ENCODE results near the gene ATXN2.

ATXN2 gene

DNA sequence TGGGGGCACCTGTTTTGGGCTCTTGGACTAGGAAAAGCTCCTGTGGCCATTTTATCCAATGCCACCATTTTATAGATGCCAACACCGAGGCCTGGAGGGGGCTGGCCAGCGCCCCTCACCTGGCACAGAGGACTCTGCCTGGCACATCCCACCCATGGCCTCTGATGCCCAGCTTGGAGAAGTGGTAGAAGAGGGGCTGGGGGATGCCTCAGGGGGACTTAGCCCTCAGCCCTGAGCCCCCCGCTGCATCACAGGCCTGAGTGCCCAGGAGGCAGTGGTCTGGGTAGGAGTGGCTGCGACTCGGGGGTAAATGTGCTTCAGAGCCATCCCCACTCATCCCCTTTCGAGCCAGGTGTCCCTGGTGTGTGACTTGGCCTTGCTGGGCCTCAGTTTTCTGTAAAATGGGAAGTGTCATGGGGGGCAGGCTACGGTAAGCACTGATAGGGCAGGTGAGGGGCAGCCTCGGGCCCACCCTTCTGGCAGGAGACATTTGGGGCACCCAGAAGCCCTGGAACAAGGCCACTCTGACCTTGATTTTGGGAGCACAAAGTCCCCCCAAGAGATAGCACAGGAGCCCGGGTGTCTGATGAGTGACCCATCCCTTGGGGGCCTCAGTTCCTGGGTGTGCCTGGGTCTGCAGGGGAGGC lies 170.9 kb downstream of the ATXN2 start:
- Histone ChIP-seq H2AFZ (ENCODE audit: low read length) (no peak overlapping the region), H3K4me1 (ENCODE audit: insufficient read depth, low read length, severe bottlenecking) (no peaks in the 10 kb centered on the region), H3K9ac (ENCODE audit: low read length) (no peak overlapping the region), H3K9me3 (ENCODE audit: low read length) (no peaks in the 10 kb centered on the region), H3K36me3 (ENCODE audit: insufficient read depth, low read length) (no peaks in the 10 kb centered on the region; the same call in 1 of the 2 replicates), H3K79me2 (ENCODE audit: insufficient read depth, low read length) (no peaks in the 10 kb centered on the region), H3K4me2 (ENCODE audit: low read length) (no peak overlapping the region), H3F3A (ENCODE audit: insufficient read depth, low read length) (no peaks in the 10 kb centered on the region), H3K4me3 (ENCODE audit: low read depth, low read length, poor library complexity, severe bottlenecking) (no peak overlapping the region), H3K9me2 (ENCODE audit: low read depth, low read length) (no peaks in the 10 kb centered on the region), H3K27ac (ENCODE audit: low read depth, low read length, poor library complexity, severe bottlenecking) (no peak overlapping the region), H3K27me3 (ENCODE audit: insufficient read depth, low read length) (no peaks in the 10 kb centered on the region), H4K20me1 (ENCODE audit: insufficient read depth, low read length) (no peaks in the 10 kb centered on the region)
- TF ChIP-seq, protein P1, sequence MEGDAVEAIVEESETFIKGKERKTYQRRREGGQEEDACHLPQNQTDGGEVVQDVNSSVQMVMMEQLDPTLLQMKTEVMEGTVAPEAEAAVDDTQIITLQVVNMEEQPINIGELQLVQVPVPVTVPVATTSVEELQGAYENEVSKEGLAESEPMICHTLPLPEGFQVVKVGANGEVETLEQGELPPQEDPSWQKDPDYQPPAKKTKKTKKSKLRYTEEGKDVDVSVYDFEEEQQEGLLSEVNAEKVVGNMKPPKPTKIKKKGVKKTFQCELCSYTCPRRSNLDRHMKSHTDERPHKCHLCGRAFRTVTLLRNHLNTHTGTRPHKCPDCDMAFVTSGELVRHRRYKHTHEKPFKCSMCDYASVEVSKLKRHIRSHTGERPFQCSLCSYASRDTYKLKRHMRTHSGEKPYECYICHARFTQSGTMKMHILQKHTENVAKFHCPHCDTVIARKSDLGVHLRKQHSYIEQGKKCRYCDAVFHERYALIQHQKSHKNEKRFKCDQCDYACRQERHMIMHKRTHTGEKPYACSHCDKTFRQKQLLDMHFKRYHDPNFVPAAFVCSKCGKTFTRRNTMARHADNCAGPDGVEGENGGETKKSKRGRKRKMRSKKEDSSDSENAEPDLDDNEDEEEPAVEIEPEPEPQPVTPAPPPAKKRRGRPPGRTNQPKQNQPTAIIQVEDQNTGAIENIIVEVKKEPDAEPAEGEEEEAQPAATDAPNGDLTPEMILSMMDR (IDR thresholded peaks at IDR 0.05; ENCODE audit: low read length) = no peak
- TF ChIP-seq EZH2 (IDR thresholded peaks at IDR 0.05; ENCODE audit: borderline replicate concordance, low read length) = no peak

DNA sequence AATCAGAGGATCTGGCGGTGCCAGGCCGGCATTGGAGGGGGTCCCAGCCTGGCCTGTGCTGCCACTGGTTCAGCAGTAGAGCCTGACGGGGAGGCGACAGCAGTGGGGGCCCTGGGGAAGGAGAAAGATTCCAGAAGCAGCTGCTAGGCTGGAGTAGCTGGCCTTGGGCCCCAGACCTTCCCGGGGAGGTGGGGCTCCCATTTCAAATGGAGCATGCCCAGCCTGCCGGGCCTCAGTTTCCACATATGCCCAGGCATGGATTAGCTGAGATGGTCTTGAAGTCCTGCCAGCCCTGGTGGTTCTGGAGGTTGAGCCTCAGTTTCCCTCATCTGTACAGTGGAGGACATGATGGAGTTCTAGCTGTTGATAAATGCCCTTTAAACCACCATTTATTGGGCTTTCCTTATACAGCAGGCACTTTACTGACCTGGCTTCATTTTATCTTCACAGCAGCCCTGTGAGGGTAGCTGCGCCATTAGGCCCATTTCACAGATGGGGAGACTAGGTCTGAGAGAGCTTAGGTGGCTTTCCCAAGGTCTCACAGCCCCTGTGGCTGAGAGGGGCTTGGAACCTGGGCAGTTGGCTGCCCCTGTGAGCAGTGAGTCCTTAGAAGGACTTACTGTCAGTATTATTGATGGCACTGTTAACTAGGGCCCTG lies 171.6 kb downstream of the ATXN2 start:
- H3K79me2 ChIP-seq (ENCODE audit: insufficient read depth, low read length) = no peaks in the 10 kb centered on the region
- no peak overlapping the region for H3K27ac ChIP-seq (ENCODE audit: low read depth, low read length, poor library complexity, severe bottlenecking)
- no peak overlapping the region for H3K4me2 ChIP-seq (ENCODE audit: low read length)
- TF ChIP-seq, protein P1 (IDR thresholded peaks at IDR 0.05; ENCODE audit: low read length) = no peak
- no peak for TF ChIP-seq EZH2 (IDR thresholded peaks at IDR 0.05; ENCODE audit: borderline replicate concordance, low read length)
- no peaks in the 10 kb centered on the region; the same call in 1 of the 2 replicates for H3K36me3 ChIP-seq (ENCODE audit: insufficient read depth, low read length)
- no peak overlapping the region for H3K9ac ChIP-seq (ENCODE audit: low read length)
- H3K9me3 ChIP-seq (ENCODE audit: low read length) = no peaks in the 10 kb centered on the region
- no peaks in the 10 kb centered on the region for H3K4me1 ChIP-seq (ENCODE audit: insufficient read depth, low read length, severe bottlenecking)
- H2AFZ ChIP-seq (ENCODE audit: low read length) = no peak overlapping the region
- H3F3A ChIP-seq (ENCODE audit: insufficient read depth, low read length) = no peaks in the 10 kb centered on the region
- no peaks in the 10 kb centered on the region for H3K9me2 ChIP-seq (ENCODE audit: low read depth, low read length)
- H3K27me3 ChIP-seq (ENCODE audit: insufficient read depth, low read length) = no peaks in the 10 kb centered on the region
- no peaks in the 10 kb centered on the region for H4K20me1 ChIP-seq (ENCODE audit: insufficient read depth, low read length)
- H3K4me3 ChIP-seq (ENCODE audit: low read depth, low read length, poor library complexity, severe bottlenecking) = no peak overlapping the region

DNA sequence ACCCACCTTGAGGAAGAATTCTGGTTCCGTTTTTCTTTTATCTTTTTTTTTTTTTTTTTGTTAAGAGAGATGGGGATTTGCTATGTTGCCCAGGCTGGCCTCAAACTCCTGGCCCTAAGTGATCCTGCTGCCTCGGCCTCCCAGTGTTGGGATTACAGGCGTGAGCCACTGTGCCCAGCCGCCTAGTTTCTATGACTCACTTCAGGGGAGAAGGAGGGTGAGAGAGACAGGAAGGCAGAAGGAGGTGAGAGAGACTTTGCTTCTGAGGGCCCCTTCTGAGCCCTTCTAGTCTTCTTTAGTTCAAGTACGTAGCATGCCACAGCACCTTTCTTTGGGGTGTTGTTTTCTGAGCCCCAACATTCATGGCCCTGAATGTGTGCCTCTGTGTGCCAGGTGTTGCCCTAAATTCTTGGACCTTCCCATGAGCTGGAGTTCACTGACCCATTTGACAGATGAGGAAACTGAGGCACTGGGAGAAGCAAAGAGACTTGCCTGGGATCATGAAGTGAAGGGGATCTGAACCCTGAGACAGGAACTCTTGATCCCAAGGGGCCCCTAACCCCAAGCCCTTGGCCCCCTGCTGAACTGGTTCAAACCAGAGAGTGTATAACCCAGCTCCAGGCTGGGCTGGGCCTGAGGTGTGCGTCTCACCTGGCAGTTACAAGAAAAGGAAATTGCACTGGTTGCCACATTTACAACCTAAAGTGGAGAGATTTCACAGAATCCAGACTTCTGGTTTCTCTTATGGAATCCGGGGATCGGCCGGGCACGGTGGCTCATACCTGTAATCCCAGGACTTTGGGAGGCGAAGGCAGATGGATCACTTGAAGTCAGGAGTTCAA lies 172.6 kb downstream of the ATXN2 start:
- Histone ChIP-seq H3K9me3 (ENCODE audit: low read length) (no peaks in the 10 kb centered on the region), H3K9ac (ENCODE audit: low read length) (no peak overlapping the region), H3K27ac (ENCODE audit: low read depth, low read length, poor library complexity, severe bottlenecking) (no peak overlapping the region), H3K36me3 (ENCODE audit: insufficient read depth, low read length) (no peaks in the 10 kb centered on the region), H2AFZ (ENCODE audit: low read length) (no peak overlapping the region), H3K4me3 (ENCODE audit: low read depth, low read length, poor library complexity, severe bottlenecking) (no peak overlapping the region), H3K4me1 (ENCODE audit: insufficient read depth, low read length, severe bottlenecking) (no peaks in the 10 kb centered on the region), H3K79me2 (ENCODE audit: insufficient read depth, low read length) (no peaks in the 10 kb centered on the region), H4K20me1 (ENCODE audit: insufficient read depth, low read length) (no peaks in the 10 kb centered on the region), H3F3A (ENCODE audit: insufficient read depth, low read length) (no peaks in the 10 kb centered on the region), H3K9me2 (ENCODE audit: low read depth, low read length) (no peaks in the 10 kb centered on the region), H3K27me3 (ENCODE audit: insufficient read depth, low read length) (no peaks in the 10 kb centered on the region), H3K4me2 (ENCODE audit: low read length) (no peak overlapping the region)
- TF ChIP-seq, protein P1 (IDR thresholded peaks at IDR 0.05; ENCODE audit: low read length) = no peak
- TF ChIP-seq EZH2 (IDR thresholded peaks at IDR 0.05; ENCODE audit: borderline replicate concordance, low read length) = no peak
